A673 (cell line): ENCODE data around the gene YEATS2. TPM values are rescaled to one million over a fixed set of nuclear protein-coding genes. Genes with fewer than 3 reads are reported as not detected.

Experiments used
- BruUV-seq: library from RNA; stranded (reverse); fragments of 400-500 nt; replicated peaks from 2 replicates; lab custom pipeline; 2021; lab: Mats Ljungman, UMichigan
- CTCF ChIA-PET: fragments of 300-600 bp; sonication (Branson Sonifier 250); formaldehyde crosslinking; loops from one replicate; lab custom pipeline; 2022; ENCODE audit warnings: antibody characterized with exemption; lab: Charles Lee
- POLR2A ChIA-PET: fragments of 300-600 bp; sonication (Branson Sonifier 250); formaldehyde crosslinking; loops from one replicate; lab custom pipeline; 2022; ENCODE audit warnings: antibody characterized with exemption; ENCODE audit not compliant: low non-redundant PET; lab: Charles Lee
- DNase-seq: peaks from one replicate; pipeline ENCODE4 v3.0.0-alpha.2; 2015; ENCODE audit warnings: low spot score
- H3K27ac ChIP-seq: fragments of 200-600 bp; sonication (generic); 2 replicates; pipeline ENCODE4 v1.5.1; 2016; ENCODE audit warnings: mixed run types, low read depth, mild to moderate bottlenecking, mixed read lengths, antibody characterized with exemption, low read length; ENCODE audit not compliant: poor library complexity, severe bottlenecking
- H3K27me3 ChIP-seq: fragments of 200-600 bp; sonication (generic); replicated peaks from 2 replicates; pipeline ENCODE4 v1.6.1; 2017; ENCODE audit warnings: mixed run types, low read depth, mild to moderate bottlenecking, mixed read lengths, antibody characterized with exemption, low read length; ENCODE audit not compliant: insufficient read depth, poor library complexity
- H3K36me3 ChIP-seq: fragments of 200-600 bp; sonication (generic); 2 replicates; pipeline ENCODE4 v1.6.1; 2016; ENCODE audit warnings: mixed run types, mild to moderate bottlenecking, mixed read lengths, antibody characterized with exemption, low read length; ENCODE audit not compliant: insufficient read depth, poor library complexity, severe bottlenecking
- H3K4me1 ChIP-seq: fragments of 200-600 bp; sonication (generic); 2 replicates; pipeline ENCODE4 v1.6.1; 2017; ENCODE audit warnings: mixed run types, mild to moderate bottlenecking, mixed read lengths, antibody characterized with exemption, low read length; ENCODE audit not compliant: insufficient read depth, poor library complexity, severe bottlenecking
- H3K4me3 ChIP-seq: fragments of 200-600 bp; sonication (generic); 2 replicates; pipeline ENCODE4 v1.5.1; 2016; ENCODE audit warnings: low read depth, mixed run types, mild to moderate bottlenecking, mixed read lengths, low read length; ENCODE audit not compliant: poor library complexity, severe bottlenecking
- H3K9me3 ChIP-seq: fragments of 200-600 bp; sonication (generic); 2 replicates; pipeline ENCODE4 v1.6.1; 2016; ENCODE audit warnings: mixed run types, low read depth, mild to moderate bottlenecking, mixed read lengths, antibody characterized with exemption, low read length; ENCODE audit not compliant: poor library complexity, severe bottlenecking
- EZH2 ChIP-seq: fragments of 200-600 bp; sonication (generic); IDR thresholded peaks from 2 replicates; pipeline ENCODE4 v1.6.1; 2017; ENCODE audit warnings: borderline replicate concordance, low read depth, mild to moderate bottlenecking, mixed read lengths, antibody characterized with exemption, low read length; ENCODE audit not compliant: poor library complexity, severe bottlenecking
- intact Hi-C: fragments of 100-400 bp; cut with micrococcal nuclease; formaldehyde crosslinking; loops from one replicate; pipeline ENCODE4 v1.10.0; 2022; ENCODE audit not compliant: unreplicated experiment
- total RNA-seq: library from RNA; stranded (reverse); gene quantifications from 2 replicates; pipeline ENCODE4 v1.2.3, GENCODE V29; 2021
- TF ChIP-seq, protein P1 (sequence below): fragments of 300-800, 200-600 bp; sonication (generic); conservative IDR thresholded peaks from 2 replicates; pipeline ENCODE4 v1.5.1; 2017; ENCODE audit warnings: low read depth, mild to moderate bottlenecking, antibody characterized with exemption, low read length, moderate library complexity, mixed read lengths

The YEATS2 gene
- total RNA-seq, 1 experiment from 2014 or later: 40.7 TPM

DNA sequence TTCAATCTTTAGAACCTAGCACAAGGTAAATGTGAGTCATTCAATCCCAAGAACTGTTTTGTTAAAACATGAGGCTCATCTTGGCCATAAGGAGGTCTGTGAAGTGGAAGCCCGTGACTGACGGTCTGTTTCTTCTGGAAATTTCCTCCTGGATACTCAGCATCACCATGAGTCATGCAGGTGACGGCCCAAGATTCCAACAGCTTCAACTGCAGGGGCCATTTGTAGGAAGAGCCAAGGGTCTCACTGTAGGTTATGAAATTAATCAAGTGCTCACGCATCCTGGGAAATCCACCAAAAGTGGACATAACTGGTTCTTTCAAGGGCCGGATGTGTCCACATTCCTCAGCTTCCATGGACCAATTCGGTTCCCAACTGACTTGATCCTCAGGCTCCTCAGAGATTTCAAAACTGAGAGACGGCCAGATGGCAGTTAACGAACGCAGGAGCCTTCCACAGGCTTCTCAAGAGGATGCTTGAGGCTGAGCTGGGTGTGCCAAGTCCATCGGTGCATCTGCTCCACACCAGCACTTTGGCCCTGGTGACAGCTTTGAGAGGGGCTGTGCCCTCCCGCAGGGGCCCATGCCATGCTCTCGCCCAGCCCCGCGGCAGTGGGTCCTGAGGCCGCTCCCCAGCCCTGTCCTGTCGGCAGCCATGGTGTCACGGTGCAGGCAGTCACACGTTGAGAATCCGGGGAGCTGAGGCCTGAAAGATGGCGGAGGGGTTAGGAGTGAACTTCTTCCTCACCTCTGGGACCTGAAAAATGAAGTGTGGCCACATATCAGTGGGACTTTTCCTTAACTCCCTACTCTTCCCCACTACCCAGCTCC lies 119.3 kb downstream of the YEATS2 start:
- intact Hi-C loops: no loop called here
- Histone ChIP-seq H3K27me3 (no peaks in the 10 kb centered on the region), H3K36me3 (peaks cover 4% of the 10 kb centered on the region), H3K4me1 (no peaks in the 10 kb centered on the region), H3K4me3 (no peak overlapping the region), H3K27ac (no peak overlapping the region), H3K9me3 (no peaks in the 10 kb centered on the region)
- no TSS peak for BruUV-seq
- POLR2A ChIA-PET: no interaction called here
- CTCF ChIA-PET: no interaction called here
- DNase-seq: no peak
- TF ChIP-seq, protein P1, sequence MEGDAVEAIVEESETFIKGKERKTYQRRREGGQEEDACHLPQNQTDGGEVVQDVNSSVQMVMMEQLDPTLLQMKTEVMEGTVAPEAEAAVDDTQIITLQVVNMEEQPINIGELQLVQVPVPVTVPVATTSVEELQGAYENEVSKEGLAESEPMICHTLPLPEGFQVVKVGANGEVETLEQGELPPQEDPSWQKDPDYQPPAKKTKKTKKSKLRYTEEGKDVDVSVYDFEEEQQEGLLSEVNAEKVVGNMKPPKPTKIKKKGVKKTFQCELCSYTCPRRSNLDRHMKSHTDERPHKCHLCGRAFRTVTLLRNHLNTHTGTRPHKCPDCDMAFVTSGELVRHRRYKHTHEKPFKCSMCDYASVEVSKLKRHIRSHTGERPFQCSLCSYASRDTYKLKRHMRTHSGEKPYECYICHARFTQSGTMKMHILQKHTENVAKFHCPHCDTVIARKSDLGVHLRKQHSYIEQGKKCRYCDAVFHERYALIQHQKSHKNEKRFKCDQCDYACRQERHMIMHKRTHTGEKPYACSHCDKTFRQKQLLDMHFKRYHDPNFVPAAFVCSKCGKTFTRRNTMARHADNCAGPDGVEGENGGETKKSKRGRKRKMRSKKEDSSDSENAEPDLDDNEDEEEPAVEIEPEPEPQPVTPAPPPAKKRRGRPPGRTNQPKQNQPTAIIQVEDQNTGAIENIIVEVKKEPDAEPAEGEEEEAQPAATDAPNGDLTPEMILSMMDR: no peak
- TF ChIP-seq EZH2: no peak

DNA sequence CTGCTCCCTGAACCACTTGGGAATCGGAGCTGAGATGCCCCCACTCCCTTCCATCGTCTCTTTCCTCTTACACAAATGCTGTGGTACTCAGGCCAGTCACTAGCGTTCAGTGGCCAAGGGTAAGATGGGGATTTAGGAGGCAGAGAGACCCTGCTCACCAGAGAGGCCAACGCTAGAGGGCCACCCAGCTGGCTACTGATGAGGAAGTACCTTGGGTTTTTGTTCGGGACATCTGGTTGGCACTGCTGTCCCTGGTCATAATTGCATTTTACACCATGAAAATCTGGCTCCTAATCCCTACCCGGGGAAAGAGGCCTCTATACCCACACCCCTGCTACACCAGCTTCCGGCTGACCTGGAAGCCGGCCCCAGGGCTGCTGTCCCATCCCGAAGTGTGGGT lies 120.0 kb downstream of the YEATS2 start:
- BruUV-seq: no TSS peak
- no peak overlapping the region for H3K4me3 ChIP-seq
- H3K4me1 ChIP-seq: no peaks in the 10 kb centered on the region
- ChIA-PET CTCF (no interaction called here), POLR2A (no interaction called here)
- no peak for TF ChIP-seq EZH2
- TF ChIP-seq, protein P1: no peak
- peaks cover 2% of the 10 kb centered on the region for H3K36me3 ChIP-seq
- H3K9me3 ChIP-seq: no peaks in the 10 kb centered on the region
- no peak for DNase-seq
- no peaks in the 10 kb centered on the region for H3K27me3 ChIP-seq
- intact Hi-C loops: no loop called here
- H3K27ac ChIP-seq: no peak overlapping the region

- no TSS peak for BruUV-seq
- ChIA-PET POLR2A (no interaction called here), CTCF (no interaction called here)
- Histone ChIP-seq H3K4me3 (no peak overlapping the region), H3K9me3 (no peaks in the 10 kb centered on the region), H3K4me1 (no peaks in the 10 kb centered on the region), H3K27ac (no peak overlapping the region), H3K27me3 (no peaks in the 10 kb centered on the region), H3K36me3 (no peaks in the 10 kb centered on the region)
- TF ChIP-seq, protein P1: no peak
- TF ChIP-seq EZH2: no peak
- intact Hi-C loops: no loop called here
- DNase-seq: no peak
These were observed 120.5 kb downstream of the YEATS2 start for GRCh38 chr3:183818041-183818620.
